A673 (cell line): Measurements from ENCODE around the gene NELL1. TPM values are rescaled to one million over a fixed set of nuclear protein-coding genes. Genes with fewer than 3 reads are reported as not detected.

Source experiments
- BruUV-seq: library from RNA; stranded (reverse); fragments of 400-500 nt; replicated peaks from 2 replicates; lab custom pipeline; 2021; lab: Mats Ljungman, UMichigan
- CTCF ChIA-PET: fragments of 300-600 bp; sonication (Branson Sonifier 250); formaldehyde crosslinking; loops from one replicate; lab custom pipeline; 2022; ENCODE audit warnings: antibody characterized with exemption; lab: Charles Lee
- POLR2A ChIA-PET: fragments of 300-600 bp; sonication (Branson Sonifier 250); formaldehyde crosslinking; loops from one replicate; lab custom pipeline; 2022; ENCODE audit warnings: antibody characterized with exemption; ENCODE audit not compliant: low non-redundant PET; lab: Charles Lee
- DNase-seq: peaks from one replicate; pipeline ENCODE4 v3.0.0-alpha.2; 2015; ENCODE audit warnings: low spot score
- H3K27ac ChIP-seq: fragments of 200-600 bp; sonication (generic); 2 replicates; pipeline ENCODE4 v1.5.1; 2016; ENCODE audit warnings: mixed run types, low read depth, mild to moderate bottlenecking, mixed read lengths, antibody characterized with exemption, low read length; ENCODE audit not compliant: poor library complexity, severe bottlenecking
- H3K27me3 ChIP-seq: fragments of 200-600 bp; sonication (generic); replicated peaks from 2 replicates; pipeline ENCODE4 v1.6.1; 2017; ENCODE audit warnings: mixed run types, low read depth, mild to moderate bottlenecking, mixed read lengths, antibody characterized with exemption, low read length; ENCODE audit not compliant: insufficient read depth, poor library complexity
- H3K36me3 ChIP-seq: fragments of 200-600 bp; sonication (generic); 2 replicates; pipeline ENCODE4 v1.6.1; 2016; ENCODE audit warnings: mixed run types, mild to moderate bottlenecking, mixed read lengths, antibody characterized with exemption, low read length; ENCODE audit not compliant: insufficient read depth, poor library complexity, severe bottlenecking
- H3K4me1 ChIP-seq: fragments of 200-600 bp; sonication (generic); 2 replicates; pipeline ENCODE4 v1.6.1; 2017; ENCODE audit warnings: mixed run types, mild to moderate bottlenecking, mixed read lengths, antibody characterized with exemption, low read length; ENCODE audit not compliant: insufficient read depth, poor library complexity, severe bottlenecking
- H3K4me3 ChIP-seq: fragments of 200-600 bp; sonication (generic); 2 replicates; pipeline ENCODE4 v1.5.1; 2016; ENCODE audit warnings: low read depth, mixed run types, mild to moderate bottlenecking, mixed read lengths, low read length; ENCODE audit not compliant: poor library complexity, severe bottlenecking
- H3K9me3 ChIP-seq: fragments of 200-600 bp; sonication (generic); 2 replicates; pipeline ENCODE4 v1.6.1; 2016; ENCODE audit warnings: mixed run types, low read depth, mild to moderate bottlenecking, mixed read lengths, antibody characterized with exemption, low read length; ENCODE audit not compliant: poor library complexity, severe bottlenecking
- EZH2 ChIP-seq: fragments of 200-600 bp; sonication (generic); IDR thresholded peaks from 2 replicates; pipeline ENCODE4 v1.6.1; 2017; ENCODE audit warnings: borderline replicate concordance, low read depth, mild to moderate bottlenecking, mixed read lengths, antibody characterized with exemption, low read length; ENCODE audit not compliant: poor library complexity, severe bottlenecking
- intact Hi-C: fragments of 100-400 bp; cut with micrococcal nuclease; formaldehyde crosslinking; loops from one replicate; pipeline ENCODE4 v1.10.0; 2022; ENCODE audit not compliant: unreplicated experiment
- total RNA-seq: library from RNA; stranded (reverse); gene quantifications from 2 replicates; pipeline ENCODE4 v1.2.3, GENCODE V29; 2021
- TF ChIP-seq, protein P1 (sequence below): fragments of 300-800, 200-600 bp; sonication (generic); conservative IDR thresholded peaks from 2 replicates; pipeline ENCODE4 v1.5.1; 2017; ENCODE audit warnings: low read depth, mild to moderate bottlenecking, antibody characterized with exemption, low read length, moderate library complexity, mixed read lengths

NELL1 gene
- total RNA-seq, 1 experiment from 2014 or later: 0.32 TPM

DNA sequence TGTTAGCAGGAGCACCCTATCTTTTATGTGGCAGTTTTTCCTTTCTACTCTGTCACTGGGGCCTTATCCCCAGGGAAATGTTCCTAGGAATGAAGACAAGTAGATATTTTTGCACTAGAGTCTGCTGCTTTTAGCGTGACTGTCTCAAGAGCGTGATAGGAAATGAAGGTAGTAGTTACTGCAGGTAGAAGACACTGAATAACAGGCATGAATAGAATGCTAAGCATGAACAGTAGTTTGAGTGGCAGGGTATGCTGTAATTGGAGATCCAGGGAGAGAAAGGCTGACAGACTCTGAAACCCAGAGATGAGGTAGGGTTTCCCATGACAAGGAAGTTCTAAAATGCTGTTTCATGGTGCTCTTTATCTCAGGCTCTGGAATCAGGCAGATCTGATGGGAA lies 475.1 kb downstream of the NELL1 start:
- ChIA-PET CTCF (no interaction called here), POLR2A (no interaction called here)
- TF ChIP-seq, protein P1, sequence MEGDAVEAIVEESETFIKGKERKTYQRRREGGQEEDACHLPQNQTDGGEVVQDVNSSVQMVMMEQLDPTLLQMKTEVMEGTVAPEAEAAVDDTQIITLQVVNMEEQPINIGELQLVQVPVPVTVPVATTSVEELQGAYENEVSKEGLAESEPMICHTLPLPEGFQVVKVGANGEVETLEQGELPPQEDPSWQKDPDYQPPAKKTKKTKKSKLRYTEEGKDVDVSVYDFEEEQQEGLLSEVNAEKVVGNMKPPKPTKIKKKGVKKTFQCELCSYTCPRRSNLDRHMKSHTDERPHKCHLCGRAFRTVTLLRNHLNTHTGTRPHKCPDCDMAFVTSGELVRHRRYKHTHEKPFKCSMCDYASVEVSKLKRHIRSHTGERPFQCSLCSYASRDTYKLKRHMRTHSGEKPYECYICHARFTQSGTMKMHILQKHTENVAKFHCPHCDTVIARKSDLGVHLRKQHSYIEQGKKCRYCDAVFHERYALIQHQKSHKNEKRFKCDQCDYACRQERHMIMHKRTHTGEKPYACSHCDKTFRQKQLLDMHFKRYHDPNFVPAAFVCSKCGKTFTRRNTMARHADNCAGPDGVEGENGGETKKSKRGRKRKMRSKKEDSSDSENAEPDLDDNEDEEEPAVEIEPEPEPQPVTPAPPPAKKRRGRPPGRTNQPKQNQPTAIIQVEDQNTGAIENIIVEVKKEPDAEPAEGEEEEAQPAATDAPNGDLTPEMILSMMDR: no peak
- no peak for TF ChIP-seq EZH2
- intact Hi-C loops: no loop called here
- no TSS peak for BruUV-seq
- no peaks in the 10 kb centered on the region for H3K36me3 ChIP-seq
- no peak for DNase-seq
- no peaks in the 10 kb centered on the region for H3K4me1 ChIP-seq
- H3K27me3 ChIP-seq: no peaks in the 10 kb centered on the region
- no peaks in the 10 kb centered on the region for H3K9me3 ChIP-seq
- H3K27ac ChIP-seq: no peak overlapping the region
- H3K4me3 ChIP-seq: no peak overlapping the region

DNA sequence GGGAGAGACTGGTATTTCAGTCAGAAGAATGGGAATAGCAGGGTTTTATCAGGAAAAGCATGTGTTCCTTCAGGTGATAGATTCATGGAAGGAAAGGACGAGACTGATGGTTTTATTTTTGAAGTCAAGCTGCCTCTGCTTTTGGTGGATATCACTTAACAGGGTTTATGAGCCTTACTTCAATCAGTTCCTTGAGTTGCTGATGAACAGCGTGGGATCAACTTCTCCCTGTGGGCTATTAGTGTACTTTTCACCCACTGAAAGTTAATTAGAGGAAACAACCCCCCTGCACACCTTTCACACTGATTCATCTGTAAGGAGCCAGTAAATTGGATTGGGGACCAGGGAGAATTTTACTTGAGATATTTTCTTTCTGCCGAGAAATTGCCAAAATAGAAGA lies 479.0 kb downstream of the NELL1 start:
- Histone ChIP-seq H3K27ac (no peak overlapping the region), H3K4me1 (no peaks in the 10 kb centered on the region), H3K27me3 (no peaks in the 10 kb centered on the region), H3K36me3 (no peaks in the 10 kb centered on the region), H3K4me3 (no peak overlapping the region), H3K9me3 (no peaks in the 10 kb centered on the region)
- ChIA-PET POLR2A (no interaction called here), CTCF (no interaction called here)
- no peak for TF ChIP-seq EZH2
- intact Hi-C loops: no loop called here
- BruUV-seq: no TSS peak
- DNase-seq: no peak

DNA sequence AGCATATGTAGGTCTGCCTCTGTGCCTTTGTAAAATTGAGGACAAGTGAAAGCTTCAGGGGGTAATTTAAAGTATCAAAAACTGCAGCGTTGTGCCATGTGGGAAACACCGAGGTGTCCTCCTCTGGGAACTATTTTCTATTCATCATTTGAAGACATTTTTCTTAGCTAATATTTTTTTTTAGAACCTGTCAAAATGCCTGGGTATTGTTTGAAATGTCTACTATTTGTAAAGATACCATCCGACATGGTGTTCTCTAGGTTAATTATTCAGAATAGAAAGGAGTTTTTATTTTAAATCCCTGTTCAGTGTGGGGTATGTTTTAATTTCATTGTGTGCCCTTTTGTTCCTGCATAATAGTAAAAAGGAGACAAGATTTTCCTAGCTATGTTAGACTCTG lies 490.8 kb downstream of the NELL1 start:
- Histone ChIP-seq H3K36me3 (no peaks in the 10 kb centered on the region), H3K9me3 (no peaks in the 10 kb centered on the region), H3K27ac (no peak overlapping the region), H3K27me3 (no peaks in the 10 kb centered on the region), H3K4me1 (no peaks in the 10 kb centered on the region), H3K4me3 (no peak overlapping the region)
- POLR2A ChIA-PET: no interaction called here
- TF ChIP-seq EZH2: no peak
- TF ChIP-seq, protein P1: no peak
- no TSS peak for BruUV-seq
- no peak for DNase-seq
- intact Hi-C loops: no loop called here
- CTCF ChIA-PET: no interaction called here

DNA sequence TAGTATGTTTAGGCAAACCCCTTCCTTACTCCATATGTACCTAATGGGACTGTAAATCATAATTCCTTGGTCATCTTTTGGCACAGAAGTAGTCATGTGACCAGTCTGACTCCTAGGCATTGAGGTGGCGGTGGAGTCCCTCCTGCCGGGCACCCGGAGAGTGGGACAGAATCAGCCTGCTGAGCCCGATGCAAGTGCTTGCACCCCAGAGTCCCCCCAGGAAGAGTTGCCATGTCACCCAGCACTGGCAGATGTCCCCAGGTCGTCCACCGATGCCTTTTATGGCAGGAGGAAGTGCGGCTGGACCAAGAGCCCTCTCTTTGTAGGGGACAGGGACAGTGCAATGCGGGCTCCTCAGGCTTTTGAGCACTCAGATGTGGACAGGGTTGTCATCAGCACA lies 500.3 kb downstream of the NELL1 start:
- Histone ChIP-seq H3K4me3 (no peak overlapping the region), H3K36me3 (no peaks in the 10 kb centered on the region), H3K27me3 (no peaks in the 10 kb centered on the region), H3K27ac (no peak overlapping the region), H3K4me1 (no peaks in the 10 kb centered on the region), H3K9me3 (no peaks in the 10 kb centered on the region)
- ChIA-PET POLR2A (no interaction called here), CTCF (no interaction called here)
- no peak for DNase-seq
- intact Hi-C loops: no loop called here
- TF ChIP-seq, protein P1: no peak
- no peak for TF ChIP-seq EZH2
- BruUV-seq: no TSS peak
